Measurements from ENCODE around the gene GPN3.
"Not testable (repeated sequence)": the region's sequence is repeated elsewhere in the genome, so short reads cannot be mapped to it uniquely, and the experiment has no call there.

The GPN3 gene

DNA sequence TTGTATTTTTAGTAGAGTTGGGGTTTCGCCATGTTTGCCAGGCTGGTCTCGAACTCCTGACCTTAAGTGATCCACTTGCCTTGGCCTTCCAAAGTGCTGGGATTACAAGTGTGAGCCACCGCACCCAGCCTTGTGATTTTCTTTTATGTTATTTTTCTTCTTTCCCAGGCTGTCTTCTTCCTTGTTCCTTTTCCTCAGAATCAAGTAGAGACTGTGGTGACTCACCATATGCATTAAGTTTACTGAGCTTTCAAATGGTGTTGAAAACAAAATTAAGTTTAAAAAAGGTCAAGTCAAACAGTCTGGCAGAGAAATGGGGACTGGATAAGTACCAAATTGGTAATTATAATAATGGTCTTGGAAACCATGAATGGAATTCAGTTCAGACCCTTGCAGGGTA is 23.6 kb downstream of the GPN3 start:
- no peak for DNase-seq (ENCODE audit: low read depth in 2 of 2)

DNA sequence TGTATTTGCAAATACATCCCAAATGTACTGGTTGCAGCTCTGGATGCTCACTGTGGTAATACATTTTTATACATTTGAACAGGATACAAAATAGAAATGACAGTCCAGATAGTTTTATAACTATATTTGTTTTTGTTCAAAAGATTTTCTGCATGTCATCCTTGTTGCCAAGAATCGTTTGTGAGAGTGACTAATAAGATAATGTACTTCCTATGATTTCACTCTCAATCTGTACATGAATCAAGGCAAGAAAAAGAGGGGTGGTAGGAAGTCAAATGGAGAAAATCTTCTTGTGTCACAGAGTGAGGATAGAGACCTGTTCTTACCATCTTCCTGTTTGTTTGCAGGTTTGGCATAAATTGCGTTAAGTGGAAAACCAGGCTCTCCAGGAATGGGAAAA is 31.8 kb downstream of the GPN3 start:
- DNase-seq (ENCODE audit: low read depth in 2 of 2), result no peak

DNA sequence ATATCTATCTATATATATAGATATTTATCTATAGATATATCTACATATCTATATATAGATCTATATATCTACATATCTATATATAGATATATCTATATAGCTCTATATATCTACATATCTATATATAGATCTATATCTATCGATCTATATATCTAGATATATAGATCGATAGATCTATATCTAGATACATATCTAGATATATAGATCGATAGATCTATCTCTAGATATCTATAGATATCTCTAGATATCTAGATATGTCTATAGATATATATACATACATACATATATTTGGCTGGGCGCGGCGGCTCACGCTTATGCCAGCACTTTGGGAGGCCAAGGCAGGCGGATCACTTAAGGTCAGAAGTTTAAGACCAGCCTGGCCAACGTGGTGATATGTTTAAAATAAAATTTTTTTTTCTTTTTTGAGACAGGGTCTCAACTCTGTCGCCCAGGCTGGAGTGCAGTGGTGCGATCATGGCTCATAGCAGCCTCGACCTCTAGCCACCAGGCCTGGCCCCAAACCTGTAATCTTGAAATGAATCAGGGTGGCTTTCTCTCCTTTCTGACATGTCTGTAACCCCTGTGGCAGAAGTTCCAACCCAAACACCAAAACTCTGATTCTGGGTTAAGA is 36.0 kb downstream of the GPN3 start:
- no peak for DNase-seq (ENCODE audit: low read depth in 2 of 2)

DNA sequence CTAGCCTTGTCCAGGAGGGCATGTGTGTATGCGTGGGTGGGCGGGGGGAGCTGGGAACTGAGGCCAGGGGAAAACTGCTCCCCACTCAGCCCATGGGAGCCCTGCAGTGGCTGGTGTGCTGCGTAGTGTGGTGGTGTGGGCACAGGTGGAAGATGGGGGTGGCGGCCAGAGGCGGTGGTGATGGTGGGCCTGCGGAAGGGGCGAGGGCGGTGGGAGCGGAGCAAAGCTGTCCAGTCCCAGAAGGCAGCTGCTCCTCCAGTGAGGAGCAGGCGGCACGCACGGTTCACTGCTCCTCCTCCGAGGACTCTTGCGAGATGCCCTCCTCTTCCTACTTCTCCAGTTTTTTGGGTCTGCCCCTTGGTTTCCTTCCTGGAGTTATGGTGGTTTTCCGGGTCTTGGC is 38.4 kb downstream of the GPN3 start:
- DNase-seq (ENCODE audit: low read depth in 2 of 2), result not testable (repeated sequence)

DNA sequence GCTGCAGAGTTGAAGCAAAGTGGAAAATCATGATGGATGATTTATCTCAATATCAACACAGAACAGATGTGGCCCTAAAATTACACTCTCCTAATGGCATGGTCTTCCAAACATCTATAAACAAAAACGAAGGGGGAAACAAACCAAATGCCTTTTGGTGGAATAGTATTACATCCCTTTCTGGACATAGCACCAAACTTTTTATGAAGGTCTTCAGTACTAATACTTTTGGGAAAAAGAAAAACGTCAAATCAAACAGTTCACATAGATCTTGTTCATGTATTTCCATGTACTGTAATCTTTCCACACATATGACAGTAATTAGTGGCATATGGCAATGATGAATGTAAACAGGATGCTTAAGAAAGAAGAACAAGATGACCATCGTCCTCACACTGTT is 41.7 kb downstream of the GPN3 start:
- no peak for DNase-seq (ENCODE audit: low read depth in 2 of 2)

DNA sequence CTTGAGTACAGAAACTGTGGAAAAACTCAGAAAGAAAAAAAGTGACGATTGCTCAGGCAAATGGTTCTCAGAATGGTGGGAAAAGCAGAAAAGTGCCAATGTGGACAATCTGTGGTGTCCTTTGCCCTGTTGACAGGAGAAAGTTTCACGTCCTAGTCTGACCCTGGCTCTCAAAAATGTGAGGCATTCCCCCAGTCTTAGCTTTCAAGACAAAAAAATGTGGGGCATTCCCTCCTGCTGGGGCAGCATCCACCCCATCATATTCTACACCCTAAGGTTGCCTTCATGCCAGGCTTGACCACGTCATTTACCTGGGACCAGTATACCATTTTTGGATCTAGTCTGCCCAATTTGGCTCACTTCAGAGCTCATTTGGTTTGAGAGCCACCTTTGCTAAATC is 43.8 kb downstream of the GPN3 start:
- no peak for DNase-seq (ENCODE audit: low read depth in 2 of 2)

DNA sequence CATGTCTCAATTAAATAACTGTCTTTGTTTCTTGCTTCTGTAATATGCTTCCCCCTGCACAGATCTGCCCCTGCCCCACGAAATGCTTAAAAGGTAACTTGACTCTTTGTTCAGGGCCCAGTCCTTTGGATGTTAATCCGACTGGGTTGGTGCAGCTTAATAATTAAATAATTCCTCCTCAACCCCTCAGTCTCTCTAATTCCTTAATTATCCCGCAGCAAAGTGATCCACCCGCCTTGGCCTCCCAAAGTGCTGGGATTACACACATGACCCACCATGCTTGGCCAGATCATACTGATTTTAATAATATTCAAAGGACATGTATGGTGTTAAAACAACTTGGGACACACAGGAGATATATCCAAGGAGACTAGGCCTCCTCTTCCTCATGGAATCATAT is 46.4 kb downstream of the GPN3 start:
- no peak for DNase-seq (ENCODE audit: low read depth in 2 of 2)

DNA sequence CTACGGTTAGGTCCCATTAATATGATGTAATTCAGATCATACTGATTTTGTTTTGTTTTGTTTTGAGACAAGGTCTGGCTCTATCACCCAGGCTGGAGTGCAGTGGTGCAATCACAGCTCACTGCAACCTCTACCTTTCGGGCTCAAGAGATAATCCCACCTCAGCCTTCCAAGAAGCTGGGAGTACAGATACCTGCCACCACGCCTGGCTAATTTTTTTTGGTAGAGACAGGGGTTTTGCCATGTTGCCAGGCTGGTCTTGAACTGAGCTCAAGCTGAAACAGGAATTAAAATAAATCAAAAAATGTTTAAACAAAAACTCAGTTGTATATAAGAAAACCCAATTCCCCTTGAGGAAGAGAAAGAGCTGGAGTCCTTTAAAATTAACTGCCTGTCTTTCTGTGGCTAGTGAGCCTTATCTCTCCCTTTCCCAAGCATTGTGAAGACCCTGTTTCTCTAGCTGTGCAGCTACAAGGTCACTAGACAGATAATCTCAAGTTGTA is 46.8 kb downstream of the GPN3 start:
- DNase-seq (ENCODE audit: low read depth in 2 of 2), result no peak

DNA sequence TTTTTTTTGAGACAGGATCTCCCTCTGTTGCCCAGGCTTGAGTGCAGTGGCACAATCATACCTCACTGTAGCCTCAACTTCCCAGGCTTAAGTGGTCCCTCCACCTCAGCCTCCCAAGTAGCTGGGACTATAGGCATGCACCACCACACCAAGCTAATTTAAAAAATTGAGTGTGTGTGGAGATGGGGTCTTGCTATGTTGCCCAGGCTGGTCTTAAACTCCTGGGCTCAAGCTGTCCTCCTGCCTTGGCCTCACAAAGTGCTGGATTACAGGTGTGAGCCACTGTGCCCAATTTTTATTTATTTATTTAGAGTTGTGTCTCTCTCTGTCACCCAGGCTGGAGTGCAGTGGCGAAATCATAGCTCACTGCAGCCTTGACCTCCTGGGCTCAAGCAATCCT is 47.4 kb downstream of the GPN3 start:
- DNase-seq (ENCODE audit: low read depth in 2 of 2), result not testable (repeated sequence)

DNA sequence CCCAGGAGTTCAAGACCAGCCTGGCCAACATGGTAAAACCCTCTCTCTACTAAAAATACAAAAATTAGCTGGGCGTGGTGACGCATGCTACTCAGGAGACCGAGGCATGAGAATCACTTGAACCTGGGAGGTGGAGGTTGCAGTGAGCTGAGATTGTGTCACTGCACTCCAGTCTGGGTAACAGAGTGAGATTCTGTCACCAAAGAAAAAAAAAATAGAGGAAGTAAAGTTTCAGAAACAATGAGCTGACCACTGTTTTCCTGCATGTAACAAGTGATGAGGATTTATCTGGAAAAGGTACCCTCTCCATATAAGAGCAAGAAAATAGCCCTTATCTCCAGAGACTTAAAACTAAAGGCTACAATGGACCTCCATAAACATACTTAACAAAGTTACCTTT is 50.9 kb downstream of the GPN3 start:
- DNase-seq (ENCODE audit: low read depth in 2 of 2), result not testable (repeated sequence)

DNA sequence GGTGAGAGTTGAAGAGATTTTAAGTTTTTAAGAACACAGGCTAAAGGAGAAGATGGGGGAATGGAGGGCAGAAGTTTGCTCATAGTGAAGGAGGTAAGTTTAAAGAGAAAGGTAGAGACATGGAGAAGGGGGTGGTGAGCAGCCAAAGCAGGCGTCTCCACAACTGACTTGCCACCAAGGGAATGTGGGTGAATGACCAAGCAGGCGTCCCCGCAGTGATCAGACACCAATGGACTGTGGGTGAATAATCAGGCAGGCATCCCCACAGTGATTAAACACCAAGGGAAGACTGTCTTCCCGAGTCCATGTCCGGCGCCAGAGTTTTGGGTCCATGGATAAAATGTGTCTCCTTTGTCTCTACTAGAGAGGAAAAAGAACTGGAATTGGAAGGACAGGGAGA is 58.0 kb downstream of the GPN3 start:
- DNase-seq (ENCODE audit: low read depth in 2 of 2), result not testable (repeated sequence)

DNA sequence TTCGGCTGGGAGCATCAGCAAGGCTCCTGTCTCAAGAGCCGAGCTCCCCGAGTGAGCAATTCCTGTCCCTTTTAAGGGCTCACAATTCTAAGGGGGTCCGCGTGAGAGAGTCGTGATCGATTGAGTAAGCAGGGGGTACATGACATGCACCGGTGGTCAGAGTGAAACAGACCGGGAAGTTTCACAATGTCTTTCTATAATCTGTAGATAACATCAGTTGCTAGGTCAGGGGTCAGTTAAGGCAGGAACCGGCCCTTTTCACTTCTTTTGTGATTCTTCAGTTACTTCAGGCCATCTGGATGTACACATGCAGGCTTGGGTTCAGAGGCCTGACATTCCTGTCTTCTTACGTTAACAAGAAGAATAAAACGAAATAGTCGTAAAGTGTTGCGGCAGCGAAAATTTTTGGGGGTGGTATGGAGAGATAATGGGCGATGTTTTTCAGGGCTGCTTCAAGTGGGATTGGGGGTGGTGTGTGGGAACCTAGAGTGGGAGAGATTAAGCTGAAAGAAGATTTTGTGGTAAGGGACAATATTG is 62.9 kb downstream of the GPN3 start:
- DNase-seq (ENCODE audit: low read depth in 2 of 2), result not testable (repeated sequence)

DNA sequence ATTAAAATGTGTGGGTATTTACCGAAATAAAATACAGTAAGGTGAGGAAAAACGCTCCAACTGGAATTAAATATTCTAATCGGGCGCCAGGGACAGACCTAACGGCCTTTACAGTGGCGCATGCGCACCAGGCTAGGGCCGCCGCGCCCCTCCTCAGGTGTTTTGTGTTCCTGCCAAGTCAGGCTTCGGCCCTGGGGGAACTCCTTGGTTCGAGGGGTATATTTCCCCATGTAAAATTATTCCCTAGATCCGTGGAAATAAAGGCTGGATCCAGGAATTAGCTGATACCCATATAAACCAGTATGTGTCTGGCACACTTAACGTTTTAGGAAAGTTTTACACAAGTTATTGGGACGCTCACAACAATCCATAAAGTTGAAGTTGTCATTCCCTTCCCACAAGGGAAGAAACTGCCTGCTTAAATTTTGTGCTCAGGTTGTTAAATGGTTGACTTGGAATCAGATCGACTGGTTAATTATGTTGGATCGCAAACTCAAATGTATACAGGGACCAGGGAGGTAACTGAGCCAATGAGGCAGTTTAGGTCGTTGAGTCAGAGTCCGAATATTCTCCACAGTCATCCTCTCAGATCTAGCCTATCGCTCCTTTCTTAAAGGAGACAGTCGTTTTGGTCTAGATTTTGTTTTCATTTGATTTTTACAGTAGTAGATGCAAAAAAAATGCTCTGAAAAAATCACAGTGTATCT is 63.9 kb downstream of the GPN3 start:
- peak; percentile 69 for DNase-seq (ENCODE audit: low read depth in 2 of 2)

DNA sequence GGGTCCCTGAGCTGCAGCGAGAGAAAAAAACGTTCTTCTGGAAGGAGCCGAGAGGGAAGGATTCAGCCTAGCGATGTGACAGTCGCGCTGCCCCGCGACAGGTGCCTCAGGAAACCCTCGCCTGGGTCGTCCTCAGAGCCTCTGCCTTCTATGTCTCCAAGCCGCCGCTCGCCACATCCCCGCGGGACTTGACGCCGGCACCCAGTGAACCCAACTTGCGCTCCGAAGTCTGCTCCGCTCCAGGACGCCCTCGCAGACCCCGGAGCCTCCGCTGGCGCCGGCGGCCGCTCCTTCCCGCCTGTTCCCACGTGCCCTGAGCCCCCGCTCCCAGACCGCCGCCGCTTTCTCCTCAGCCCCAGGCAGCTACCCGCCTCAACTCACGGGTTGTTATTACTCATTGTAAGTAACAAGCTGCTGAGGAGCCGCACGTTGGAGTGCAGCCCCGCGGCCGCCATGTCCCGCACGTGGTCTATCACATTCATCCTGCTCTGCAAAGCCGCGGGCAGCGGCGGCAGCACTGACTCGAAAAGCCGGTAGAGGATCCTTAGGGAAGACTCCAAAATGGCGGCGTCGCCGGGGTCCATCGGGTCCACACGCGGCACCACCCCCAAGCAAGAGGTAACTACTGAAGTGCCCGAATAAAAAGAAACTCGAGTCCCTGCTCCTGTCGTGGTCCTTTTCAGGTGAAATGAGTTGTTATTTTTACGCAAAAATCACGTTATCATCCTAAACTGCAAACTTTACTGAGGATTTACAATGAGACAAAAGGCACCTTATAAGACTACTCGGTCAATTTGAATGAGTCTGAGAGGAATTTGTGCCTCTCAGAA is 64.7 kb downstream of the GPN3 start, which contains the start of gene ANAPC7:
ANAPC7 (minus strand) TSS at position 563 of the 830 bp plus-strand sequence; CDS start at position 482, 81 bp downstream.
- DNase-seq (ENCODE audit: low read depth in 2 of 2), result peak; percentile 81 to 86
